GM12874 (cell line): ENCODE data around the gene ANKHD1.

Source experiments
- CTCF ChIP-seq: IDR thresholded peaks from 2 replicates; pipeline ENCODE4 v1.5.1; 2011; ENCODE audit warnings: low read depth, mild to moderate bottlenecking, control low read depth, low read length, moderate library complexity; ENCODE audit not compliant: insufficient read depth

Gene ANKHD1

GRCh38 chr5:140565780-140566095, 164.1 kb downstream of the ANKHD1 start:
- no peak for TF ChIP-seq CTCF

- no peak for TF ChIP-seq CTCF
Measured at GRCh38 chr5:140566665-140567064, 165.0 kb downstream of the ANKHD1 start.

GRCh38 chr5:140567136-140567818, 165.6 kb downstream of the ANKHD1 start:
- TF ChIP-seq CTCF = no peak

- no peak for TF ChIP-seq CTCF
Measured at GRCh38 chr5:140567871-140568270, 166.2 kb downstream of the ANKHD1 start.

- no peak for TF ChIP-seq CTCF
Measured at GRCh38 chr5:140568443-140569063, 166.9 kb downstream of the ANKHD1 start.

GRCh38 chr5:140569197-140569596, 167.6 kb downstream of the ANKHD1 start:
- no peak for TF ChIP-seq CTCF

GRCh38 chr5:140570058-140570457, 168.4 kb downstream of the ANKHD1 start:
- no peak for TF ChIP-seq CTCF
